NCI-H2196 treated with DMSO at 0.1 percent for 48 hours (cell line): Measurements from ENCODE around the gene PHACTR1.
"Not testable (repeated sequence)": the region's sequence is repeated elsewhere in the genome, so short reads cannot be mapped to it uniquely, and the experiment has no call there.

Experiments
- DNase-seq: peaks from one replicate; lab custom pipeline; 2025; ENCODE audit not compliant: unreplicated experiment; lab: John Stamatoyannopoulos, UW

Gene PHACTR1

DNA sequence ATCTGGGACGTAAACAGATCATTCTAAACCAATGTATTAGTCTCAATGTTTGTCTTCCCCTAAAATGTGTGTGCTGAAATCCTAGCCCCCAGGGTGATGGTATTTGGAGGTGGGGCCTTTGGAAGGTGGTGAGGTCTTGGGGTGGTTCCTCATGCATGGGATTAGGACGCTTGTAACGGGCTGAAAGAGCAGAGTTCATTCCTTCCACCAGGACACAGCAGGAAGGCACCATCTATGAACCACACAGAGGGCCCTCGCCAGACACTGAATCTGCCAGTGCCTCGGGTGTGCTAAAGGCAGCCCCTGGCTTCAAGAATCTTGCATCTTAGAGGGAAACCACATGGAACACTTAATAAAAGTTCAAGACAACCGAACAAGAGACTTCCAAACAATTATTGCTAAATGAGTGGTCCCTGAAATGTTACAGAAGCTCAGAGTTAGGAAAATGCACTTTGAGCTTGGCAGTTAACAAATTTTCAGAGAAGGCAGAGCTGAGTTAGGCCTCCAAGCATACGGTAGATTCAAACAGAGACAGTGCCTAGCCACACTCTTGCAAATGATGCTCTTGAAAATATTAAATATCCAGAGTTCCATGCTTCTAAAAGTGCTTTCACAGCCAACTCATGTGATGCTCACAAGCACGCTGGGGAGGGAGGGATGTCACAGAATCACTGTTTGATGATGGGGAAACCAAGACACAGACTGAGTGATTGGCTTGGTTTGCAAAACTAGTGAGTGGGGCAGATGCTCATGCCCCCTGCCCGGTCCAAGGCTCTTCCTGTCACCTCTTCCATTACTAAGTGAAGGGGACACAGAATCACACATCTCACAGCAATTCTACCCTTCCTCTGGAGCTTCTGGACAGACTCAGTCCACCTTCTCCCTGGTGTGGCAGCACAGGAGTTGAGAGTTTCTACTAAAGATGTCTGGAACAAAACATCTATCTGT is 584.4 kb downstream of the PHACTR1 start:
- no peak for DNase-seq

DNA sequence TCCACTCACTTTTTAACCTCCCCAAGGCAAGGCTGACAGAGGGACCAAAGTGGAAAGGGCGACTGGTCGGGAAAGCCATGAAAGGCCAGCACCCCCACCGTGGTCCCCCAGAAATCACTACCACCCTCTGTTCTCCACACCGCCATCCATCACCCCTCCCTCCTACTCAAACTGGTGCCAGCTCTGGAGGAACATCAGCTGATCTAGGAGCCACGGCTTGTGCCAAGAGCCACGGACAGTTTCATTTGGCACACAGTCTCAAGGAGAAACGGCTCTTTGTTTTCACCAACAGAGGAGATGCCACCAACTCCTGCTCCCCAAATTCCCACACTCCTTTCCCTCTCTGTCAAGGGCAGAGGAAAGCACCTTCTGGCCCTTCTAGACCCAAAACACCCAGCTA is 585.7 kb downstream of the PHACTR1 start:
- no peak for DNase-seq

DNA sequence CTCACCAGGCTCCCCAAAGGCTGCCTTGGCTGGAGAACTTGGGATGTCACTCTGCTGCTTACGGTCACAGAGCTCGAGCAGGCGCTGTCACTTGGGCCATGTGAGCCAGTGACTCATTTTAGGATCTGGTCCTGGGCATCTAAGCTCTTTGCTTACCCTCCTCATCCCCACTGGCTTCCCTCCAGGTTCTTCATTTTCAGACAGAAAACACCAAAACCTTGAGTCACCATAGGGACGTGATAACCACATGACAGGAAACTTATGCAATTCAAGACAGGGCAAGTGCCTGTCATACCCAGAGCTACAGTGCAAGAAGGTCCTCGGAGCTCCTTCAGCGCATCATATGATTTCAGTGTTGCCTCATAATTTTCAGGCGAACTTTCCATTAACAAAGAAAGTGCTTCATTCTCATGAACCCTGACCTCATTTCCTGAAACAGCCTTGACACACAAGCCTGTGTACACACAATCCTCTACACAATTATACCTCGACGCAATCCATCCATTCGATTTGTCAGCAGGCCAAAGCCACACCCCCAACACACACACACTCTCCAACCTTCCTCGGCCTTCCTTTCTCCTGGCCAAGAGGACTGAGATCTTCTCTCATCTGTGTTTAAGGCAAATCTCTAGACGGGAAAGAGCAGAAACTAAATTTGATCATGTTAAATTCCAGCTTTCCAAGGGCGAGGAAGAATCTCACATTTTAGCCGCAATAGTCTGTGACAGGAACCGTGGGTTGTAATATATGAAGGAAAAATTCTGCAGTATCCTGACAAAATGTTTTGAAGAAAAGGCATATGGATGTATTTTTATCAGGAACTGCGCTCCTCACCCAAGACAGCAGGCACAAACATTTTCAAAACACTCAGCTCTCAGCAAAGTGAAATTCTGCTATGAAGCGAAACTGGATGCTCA is 586.4 kb downstream of the PHACTR1 start:
- peak; percentile 81 for DNase-seq

DNA sequence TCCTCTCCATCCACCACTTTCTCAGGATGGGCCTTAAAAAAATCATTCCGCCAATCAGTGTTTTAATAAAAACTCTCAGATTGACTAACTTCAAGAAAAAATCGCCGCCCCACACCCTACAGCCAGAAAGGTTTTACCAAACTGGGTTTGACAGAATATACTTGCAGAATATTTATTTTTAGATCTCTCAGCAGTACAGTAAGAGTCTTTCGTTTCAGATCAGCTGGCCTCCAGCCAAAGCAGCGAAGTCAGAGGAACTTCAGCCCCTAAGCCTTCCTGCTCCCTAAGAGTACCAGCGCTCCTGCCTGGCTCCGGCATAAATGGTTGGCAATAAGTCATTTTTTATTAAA is 587.1 kb downstream of the PHACTR1 start:
- no peak for DNase-seq

DNA sequence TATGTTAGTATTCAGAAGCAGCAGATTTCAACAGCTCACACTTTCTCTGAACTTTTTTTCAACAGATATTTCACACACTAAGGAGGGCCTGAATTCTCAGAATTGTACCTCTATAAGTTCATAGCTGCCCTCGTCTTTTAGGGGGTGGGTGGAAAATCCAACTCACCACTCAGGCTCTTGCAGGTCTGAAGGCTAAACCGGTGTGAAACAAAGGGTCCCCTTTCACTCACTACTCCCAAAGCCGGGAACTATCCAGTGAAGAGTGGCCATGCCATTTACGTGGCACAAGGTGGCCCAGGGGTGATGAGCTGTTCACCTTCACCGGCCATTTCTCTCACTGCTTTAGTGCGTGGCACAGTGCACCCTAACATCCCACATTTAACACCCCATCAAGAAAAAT is 587.5 kb downstream of the PHACTR1 start:
- no peak for DNase-seq

DNA sequence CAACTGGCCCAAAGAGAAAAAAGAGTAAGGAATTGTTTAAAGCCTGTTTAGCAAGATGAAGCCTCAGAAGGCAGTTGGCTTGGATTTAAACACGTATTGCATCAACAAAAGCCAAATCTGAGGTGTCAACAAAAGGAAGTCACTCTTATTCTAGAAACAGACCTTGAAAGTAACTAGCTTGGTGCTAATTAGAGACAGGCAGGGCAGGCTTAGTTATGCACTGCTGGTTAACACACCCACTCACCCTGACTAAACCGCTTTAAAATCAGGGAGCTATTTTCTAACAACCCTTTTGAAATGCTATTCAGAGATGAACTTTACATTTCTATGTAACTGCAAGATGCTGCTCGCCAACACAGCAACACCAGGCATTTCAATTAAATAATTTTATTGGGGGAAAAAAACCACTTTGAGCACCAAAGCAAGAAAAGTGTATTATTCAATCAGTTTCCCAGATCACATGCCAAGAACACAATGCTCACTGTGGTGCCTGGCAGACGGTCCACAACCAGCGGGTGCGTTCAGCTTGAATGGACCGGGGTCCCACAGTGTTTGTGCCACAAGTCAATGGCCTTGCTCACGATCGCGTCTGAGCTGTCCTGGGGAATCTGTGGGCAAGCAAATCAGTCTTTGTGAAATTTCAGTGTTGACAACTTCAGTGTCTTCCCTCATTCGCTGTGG is 588.2 kb downstream of the PHACTR1 start:
- DNase-seq = no peak

DNA sequence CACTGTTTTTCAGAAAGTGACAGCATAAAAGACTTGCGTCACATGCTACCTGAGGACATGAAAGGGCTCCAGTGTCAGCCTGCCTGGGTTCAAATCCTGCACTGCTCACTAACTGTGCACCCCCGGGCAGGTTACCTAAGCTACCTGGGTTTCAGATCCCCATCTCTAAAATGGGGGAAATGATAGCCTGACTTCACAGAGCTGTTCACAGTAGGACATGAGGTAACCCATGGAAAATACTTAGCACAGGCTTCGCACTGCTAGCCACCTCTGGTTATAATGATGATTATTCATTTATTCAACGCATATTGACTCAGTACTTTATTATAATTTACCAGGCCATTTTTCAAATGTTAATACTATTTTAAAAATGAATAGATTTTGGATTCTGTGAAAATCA is 588.7 kb downstream of the PHACTR1 start:
- no peak for DNase-seq

DNA sequence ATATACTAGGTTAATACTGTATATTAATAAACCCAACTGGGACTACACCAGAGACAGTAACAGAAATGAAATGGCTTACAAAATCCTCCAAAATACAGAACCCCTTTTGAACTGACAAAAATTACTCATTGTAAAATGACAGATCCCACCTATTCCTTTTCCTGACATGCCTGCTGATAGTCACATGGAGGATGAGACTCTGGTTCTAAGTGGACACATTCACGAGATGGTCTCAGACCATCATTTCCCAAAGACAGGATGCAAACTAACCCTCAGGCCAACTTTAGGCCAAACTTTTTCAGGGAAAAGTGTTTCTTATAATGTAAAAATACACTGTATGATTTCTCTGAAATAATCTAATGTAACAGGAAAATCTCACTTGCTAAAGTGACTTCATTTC is 589.2 kb downstream of the PHACTR1 start:
- no peak for DNase-seq

DNA sequence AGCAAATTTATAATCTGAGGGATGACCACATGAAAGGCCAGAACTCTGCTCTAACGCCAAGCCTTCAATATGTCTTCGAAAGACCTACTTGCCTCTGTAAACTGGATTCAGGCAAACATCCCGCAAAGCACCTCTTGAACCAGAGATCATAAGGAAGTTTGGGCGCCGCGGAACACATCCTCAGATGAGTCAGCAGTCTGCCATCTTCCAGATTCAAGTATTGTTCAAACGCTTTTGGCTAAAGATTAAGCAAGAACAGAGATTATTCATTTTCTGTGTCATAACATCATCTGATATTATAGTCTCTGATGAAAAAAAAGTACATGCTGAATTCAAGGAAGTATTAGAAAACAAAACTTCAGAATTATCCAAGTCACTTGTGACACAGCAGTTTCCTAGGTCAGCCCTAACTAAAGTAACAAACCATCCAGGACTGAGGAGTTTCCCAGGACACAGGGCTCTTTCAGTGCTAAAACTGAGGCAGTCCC is 591.0 kb downstream of the PHACTR1 start:
- no peak for DNase-seq

DNA sequence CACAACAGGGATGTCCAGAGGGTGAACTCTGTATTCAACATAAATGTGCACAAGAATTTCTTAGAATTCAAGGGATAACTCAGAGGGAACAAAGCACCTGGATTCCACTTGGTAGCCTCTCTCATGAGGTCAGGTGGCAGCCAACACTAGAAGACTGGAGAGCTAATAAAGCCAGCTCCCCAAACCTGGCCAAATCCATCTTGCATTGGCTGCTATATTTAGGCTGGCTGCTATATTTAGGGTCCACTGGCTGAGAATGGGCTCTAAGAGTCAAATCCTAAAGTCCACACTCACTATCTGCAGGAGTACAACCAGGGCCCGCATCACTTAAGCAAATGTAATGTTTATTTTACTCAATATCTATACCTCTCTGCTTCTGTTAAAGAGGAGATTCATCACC is 591.8 kb downstream of the PHACTR1 start:
- no peak for DNase-seq

DNA sequence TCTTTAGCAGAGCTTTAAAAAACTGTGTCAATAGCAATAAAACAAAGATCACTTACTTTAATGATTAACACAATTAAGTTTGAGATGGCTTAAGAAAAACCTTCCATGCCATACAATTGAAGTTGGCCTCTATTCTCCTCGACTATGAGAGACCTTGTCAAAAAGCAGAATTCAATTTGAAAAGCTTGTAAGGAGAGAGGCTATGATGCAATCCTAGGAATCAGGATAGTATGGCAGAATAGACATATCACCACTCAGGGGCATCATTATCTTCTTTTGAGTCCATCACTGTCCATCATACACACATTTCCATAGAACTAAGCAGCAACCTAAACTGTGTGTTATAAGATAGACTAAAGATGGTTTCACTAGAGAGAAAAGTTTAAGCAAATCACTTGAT is 594.6 kb downstream of the PHACTR1 start:
- DNase-seq = no peak

DNA sequence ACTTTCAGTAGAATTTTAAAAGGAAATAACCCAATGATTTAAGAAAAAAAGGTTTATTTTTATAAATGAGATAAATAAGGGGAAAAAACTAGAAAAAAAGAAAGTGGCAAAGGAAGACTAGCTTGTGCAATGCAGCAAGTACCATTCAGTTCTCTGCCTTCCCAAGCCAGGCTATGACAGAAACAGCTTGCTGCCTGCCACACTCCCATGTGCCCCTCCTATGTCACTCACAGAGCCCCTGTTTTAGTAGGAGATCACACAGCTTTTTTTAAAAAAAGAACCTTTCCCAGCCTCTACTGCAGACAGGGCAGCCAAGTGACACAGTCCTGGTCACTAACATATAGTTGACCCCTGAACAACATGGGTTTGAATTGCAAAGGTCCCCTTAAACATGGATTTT is 598.2 kb downstream of the PHACTR1 start:
- DNase-seq = no peak

DNA sequence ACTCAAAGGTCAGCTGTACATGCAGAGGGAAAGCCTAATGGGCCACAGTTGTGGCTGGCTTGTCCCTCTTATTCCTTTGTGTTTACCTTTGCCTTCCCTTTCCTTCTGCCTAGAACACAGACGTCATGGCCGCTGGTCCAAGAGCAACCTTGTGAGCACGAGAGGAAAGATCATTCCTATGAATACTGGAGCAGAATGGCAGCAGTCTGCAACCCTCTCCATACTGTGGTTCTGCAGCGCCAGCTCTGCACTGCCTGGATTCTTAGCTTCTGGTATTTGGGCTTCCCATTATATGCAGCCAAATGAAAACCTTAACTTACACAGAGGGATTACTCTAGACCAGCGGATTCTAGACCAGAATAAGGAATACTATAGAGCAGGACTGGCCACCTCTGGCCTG is 599.3 kb downstream of the PHACTR1 start:
- no peak for DNase-seq

DNA sequence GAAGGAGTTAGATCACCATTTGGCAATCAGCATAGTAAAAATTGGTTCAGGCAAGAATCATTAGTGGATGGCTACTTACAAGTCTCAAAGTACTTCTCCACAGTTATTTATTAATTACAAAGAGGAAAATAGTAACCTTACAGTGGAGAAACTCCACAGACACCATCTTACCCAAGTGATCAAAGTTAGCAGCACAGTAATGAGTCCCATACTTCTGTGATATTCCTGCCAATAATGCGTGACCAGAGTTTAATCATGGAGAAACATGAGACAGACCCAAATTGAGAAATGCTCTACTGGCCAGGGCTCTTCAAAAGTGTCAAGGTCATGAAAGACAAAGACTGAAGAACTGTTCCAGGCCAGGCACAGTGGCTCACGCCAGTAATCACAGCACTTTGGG is 602.3 kb downstream of the PHACTR1 start:
- DNase-seq = no peak

DNA sequence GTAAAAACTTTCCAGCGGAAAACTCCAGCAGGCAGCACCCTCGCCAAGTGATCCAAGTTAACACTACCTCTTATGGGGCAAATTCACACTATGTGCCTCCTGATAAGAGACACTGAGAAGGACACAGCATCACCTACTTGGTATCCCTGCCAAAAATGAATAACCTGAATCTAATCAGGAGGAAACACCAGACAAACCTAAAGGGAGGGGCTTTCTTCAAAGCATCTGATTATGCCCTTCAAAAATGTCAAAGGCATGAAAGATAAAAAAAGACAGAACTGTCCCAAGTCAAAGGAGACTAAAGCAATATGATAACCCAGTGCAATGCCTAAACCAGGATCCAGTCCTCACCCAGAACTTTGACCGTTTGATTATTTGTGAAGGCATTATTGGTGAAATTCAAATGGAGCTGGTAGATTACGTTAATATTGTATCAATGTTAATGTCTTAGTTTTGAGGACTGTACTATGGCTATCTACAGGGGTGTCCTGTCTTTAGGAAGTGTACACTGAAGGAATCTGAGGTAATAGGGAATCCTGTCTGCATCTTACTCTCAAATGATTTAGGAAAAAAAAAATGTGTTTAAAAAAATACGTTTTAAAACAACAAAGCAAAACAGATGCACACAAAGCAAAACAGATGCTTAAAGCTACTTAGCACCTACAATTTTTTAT is 603.5 kb downstream of the PHACTR1 start:
- DNase-seq = no peak

DNA sequence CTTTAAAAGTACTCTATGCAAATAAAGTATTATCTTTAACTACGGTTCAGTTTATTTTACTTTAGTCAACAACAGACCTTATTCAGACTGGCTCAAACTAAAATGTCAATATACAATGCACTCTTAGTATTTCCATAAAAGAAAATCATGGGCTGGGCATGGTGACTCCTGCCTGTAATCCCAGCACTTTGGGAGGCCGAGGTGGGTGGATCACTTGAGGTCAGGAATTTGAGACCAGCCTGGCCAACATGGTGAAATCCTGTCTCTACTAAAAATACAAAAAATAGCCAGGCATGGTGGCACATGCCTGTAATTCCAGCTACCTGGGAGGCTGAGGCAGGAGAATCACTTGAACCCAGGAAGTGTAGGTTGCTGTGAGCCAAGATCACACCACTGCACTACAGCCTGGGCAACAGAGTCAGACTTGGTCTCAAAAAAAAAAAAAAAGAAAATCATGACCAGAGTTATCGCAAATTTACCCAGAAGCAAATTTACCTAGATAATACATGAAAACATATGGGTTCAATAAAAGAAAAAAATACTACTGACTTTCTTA is 609.5 kb downstream of the PHACTR1 start:
- not testable (repeated sequence) for DNase-seq

DNA sequence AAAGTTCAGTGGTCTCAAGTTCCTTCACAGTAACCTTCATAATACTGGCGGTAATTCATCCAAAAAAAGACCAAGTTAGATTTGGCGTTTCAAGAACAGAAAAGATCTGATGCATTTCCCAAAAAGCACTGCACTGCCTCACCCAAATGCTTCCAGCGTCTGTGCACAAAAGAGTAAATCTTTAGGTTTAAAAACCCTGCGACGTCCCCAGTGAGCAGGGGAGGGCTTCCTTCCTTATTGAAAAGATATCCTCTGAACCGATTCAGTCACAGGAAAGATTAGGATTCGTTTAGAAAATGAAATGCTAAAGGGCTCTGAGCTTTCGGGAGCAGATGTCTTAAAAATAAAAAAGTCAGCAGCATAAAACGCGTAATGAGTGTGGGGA is 611.1 kb downstream of the PHACTR1 start:
- no peak for DNase-seq

DNA sequence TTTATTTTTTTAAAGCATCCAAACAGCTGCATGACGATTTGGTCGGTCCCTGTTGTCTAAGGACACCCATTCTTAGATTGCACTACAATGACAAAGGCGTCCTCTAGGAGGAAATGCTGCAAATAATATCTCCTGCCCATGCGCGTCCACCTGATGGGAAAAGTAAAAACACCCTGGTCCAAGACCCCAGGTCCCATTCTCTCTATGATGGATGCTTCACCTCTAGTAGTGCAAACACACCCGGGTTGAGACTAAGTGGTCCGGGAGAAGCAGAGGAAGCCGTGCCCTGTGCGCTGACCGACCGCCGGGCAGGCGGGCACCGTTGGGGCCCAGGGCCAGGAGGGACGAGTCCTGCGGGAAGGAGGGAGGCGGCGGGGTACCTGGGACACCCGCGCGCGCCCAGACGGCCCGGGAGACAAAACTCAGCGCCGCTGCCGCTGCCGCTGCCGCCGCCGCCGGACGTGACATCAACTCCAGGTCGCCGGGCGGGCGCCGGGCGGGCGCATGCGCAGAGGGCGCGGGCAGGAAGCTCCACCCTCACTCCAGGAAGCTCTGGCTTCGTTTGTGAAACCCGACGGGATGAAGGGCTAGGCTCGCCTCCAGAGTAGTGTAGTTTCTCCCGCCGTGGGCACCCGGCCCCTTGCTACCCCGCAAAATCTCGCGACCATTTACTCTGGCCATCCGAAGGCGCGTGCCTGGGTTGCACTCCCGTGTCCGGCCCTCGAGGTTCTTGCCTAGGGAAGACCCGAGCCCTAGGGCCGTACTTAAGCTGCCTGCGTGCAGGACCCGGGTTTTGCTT is 611.7 kb downstream of the PHACTR1 start, which contains the start of gene TBC1D7:
Gene TBC1D7, minus strand, starts transcription at position 462 of the 799 bp plus-strand sequence. CDS start 1,639 bp downstream, outside the sequence.
- peak; percentile 77 for DNase-seq

DNA sequence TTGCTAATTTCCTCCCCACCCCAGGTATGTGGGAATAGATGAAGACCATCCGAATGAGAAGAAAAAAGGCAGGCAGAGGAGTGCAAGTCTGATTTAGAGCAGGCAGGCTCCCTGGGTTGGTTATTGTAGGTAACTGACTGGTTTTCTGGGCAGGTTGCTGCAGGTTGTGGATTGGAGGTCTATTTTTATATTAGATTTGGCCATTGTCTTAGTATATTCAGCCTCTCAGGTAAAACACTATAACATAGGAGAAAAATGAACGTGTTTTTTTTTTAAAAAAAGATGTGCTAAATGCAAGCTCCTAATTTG is 612.3 kb downstream of the PHACTR1 start:
- DNase-seq = no peak
